Suprapubic skin (tissue), 4 donors: ENCODE results near the gene TUBG1. TPM values are rescaled to one million over a fixed set of nuclear protein-coding genes. Genes with fewer than 3 reads are reported as not detected.

ENCODE experiments used
- DNase-seq, 2 donors: peaks; one replicate each; pipeline ENCODE4 v3.0.0-alpha.2; 2019; ENCODE audit warnings: low spot score in 2 of 2
- H3K27ac ChIP-seq: fragments of 200-600 bp; sonication (generic); one replicate; pipeline ENCODE4 v1.5.1; 2019
- H3K27me3 ChIP-seq: fragments of 200-600 bp; sonication (generic); one replicate; pipeline ENCODE4 v1.5.1; 2019
- H3K36me3 ChIP-seq: fragments of 200-600 bp; sonication (generic); one replicate; pipeline ENCODE4 v1.5.1; 2019
- H3K4me1 ChIP-seq: fragments of 200-600 bp; sonication (generic); one replicate; pipeline ENCODE4 v1.5.1; 2019
- H3K4me3 ChIP-seq: fragments of 200-600 bp; sonication (generic); one replicate; pipeline ENCODE4 v1.5.1; 2019; ENCODE audit warnings: mild to moderate bottlenecking
- H3K9me3 ChIP-seq: fragments of 200-600 bp; sonication (generic); one replicate; pipeline ENCODE4 v1.5.1; 2019
- CTCF ChIP-seq, 2 donors: fragments of 200-600 bp in 1 of 2; fragments of 450-650 bp in 1 of 2; sonication (generic) in 1 of 2; IDR thresholded peaks; one replicate each; pipeline ENCODE4 v1.5.1; 2016 to 2019; ENCODE audit warnings: antibody characterized with exemption in 2 of 2, mild to moderate bottlenecking in 1 of 2, moderate library complexity in 1 of 2
- EP300 ChIP-seq: sonication (generic); formaldehyde crosslinking; IDR thresholded peaks from one replicate; pipeline ENCODE4 v1.6.1; 2017; ENCODE audit warnings: antibody characterized with exemption
- POLR2A ChIP-seq, 2 donors: fragments of 450-650 bp; IDR thresholded peaks; one replicate each; pipeline ENCODE4 v1.6.1; 2017; ENCODE audit warnings: antibody characterized with exemption in 2 of 2, mild to moderate bottlenecking in 2 of 2, moderate library complexity in 2 of 2
- POLR2AphosphoS5 ChIP-seq, 3 donors: sonication (generic); formaldehyde crosslinking; IDR thresholded peaks; one replicate each; pipeline ENCODE4 v1.6.1; 2017; ENCODE audit warnings: antibody characterized with exemption in 3 of 3
- WGBS: methylation state at CpG from one replicate; pipeline ENCODE4 v1.1.5; 2018; 5-methylcytosine and 5-hydroxymethylcytosine counted together
- total RNA-seq, 4 donors: library from RNA; depleted of rRNA; stranded (reverse); fragments of >200 nt; gene quantifications; one replicate each; pipeline ENCODE4 v1.1.0, GENCODE V29; 2016

The TUBG1 gene
- total RNA-seq, 4 donors from 2014 or later: 28.6 to 55.3 (median 54.2) TPM

- 75% methylated on average over 4 of the region's 14 CpGs for WGBS
- TF ChIP-seq CTCF (IDR thresholded peaks at IDR 0.05) (no peak), POLR2AphosphoS5 (IDR thresholded peaks at IDR 0.05) (no peak), POLR2A (IDR thresholded peaks at IDR 0.05) (no peak), EP300 (no peak)
- Histone ChIP-seq H3K4me3 (peak overlapping the region; percentile 90), H3K27ac (peak overlapping the region; percentile 87), H3K9me3 (no peaks in the 10 kb centered on the region), H3K27me3 (no peaks in the 10 kb centered on the region), H3K4me1 (peaks cover 65% of the 10 kb centered on the region), H3K36me3 (peaks cover 20% of the 10 kb centered on the region)
- no peak for DNase-seq
Measured at GRCh38 chr17:42563143-42563509, 46.4 kb upstream of the TUBG1 start.

- WGBS: 13% methylated on average over 1 of the region's 1 CpG
Measured at GRCh38 chr17:42563543-42563942, 45.9 kb upstream of the TUBG1 start.

GRCh38 chr17:42563950-42564349 lies 45.5 kb upstream of the TUBG1 start:
- peaks cover 27% of the 10 kb centered on the region for H3K36me3 ChIP-seq
- H3K27me3 ChIP-seq: no peaks in the 10 kb centered on the region
- DNase-seq: no peak
- no peak for TF ChIP-seq POLR2AphosphoS5 (IDR thresholded peaks at IDR 0.05)
- no peak for TF ChIP-seq POLR2A (IDR thresholded peaks at IDR 0.05)
- TF ChIP-seq EP300: no peak
- no peak for TF ChIP-seq CTCF (IDR thresholded peaks at IDR 0.05)
- no peak overlapping the region for H3K4me3 ChIP-seq
- H3K9me3 ChIP-seq: no peaks in the 10 kb centered on the region
- H3K27ac ChIP-seq: peak overlapping the region; percentile 45
- peaks cover 73% of the 10 kb centered on the region for H3K4me1 ChIP-seq
- WGBS: 90% methylated on average over 9 of the region's 9 CpGs

More at GRCh38 chr17:42563543-42563942, 45.9 kb upstream of the TUBG1 start:
- Histone ChIP-seq H3K36me3 (peaks cover 22% of the 10 kb centered on the region), H3K27ac (peak overlapping the region; percentile 87), H3K27me3 (no peaks in the 10 kb centered on the region), H3K9me3 (no peaks in the 10 kb centered on the region), H3K4me3 (peak overlapping the region; percentile 90), H3K4me1 (peaks cover 69% of the 10 kb centered on the region)
- TF ChIP-seq EP300 (no peak), CTCF (IDR thresholded peaks at IDR 0.05) (no peak), POLR2A (IDR thresholded peaks at IDR 0.05) (no peak), POLR2AphosphoS5 (IDR thresholded peaks at IDR 0.05) (no peak)
- no peak for DNase-seq

GRCh38 chr17:42564815-42565522 lies 44.5 kb upstream of the TUBG1 start:
- Histone ChIP-seq H3K4me1 (peaks cover 70% of the 10 kb centered on the region), H3K9me3 (no peaks in the 10 kb centered on the region), H3K27me3 (no peaks in the 10 kb centered on the region), H3K27ac (no peak overlapping the region), H3K4me3 (no peak overlapping the region), H3K36me3 (peaks cover 37% of the 10 kb centered on the region)
- TF ChIP-seq POLR2A (IDR thresholded peaks at IDR 0.05): no peak
- no peak for TF ChIP-seq POLR2AphosphoS5 (IDR thresholded peaks at IDR 0.05)
- TF ChIP-seq EP300: no peak
- TF ChIP-seq CTCF (IDR thresholded peaks at IDR 0.05): no peak
- DNase-seq: no peak
- 90% methylated on average over 13 of the region's 15 CpGs for WGBS

- 88% methylated on average over 10 of the region's 16 CpGs for WGBS
- TF ChIP-seq EP300 (no peak), CTCF (IDR thresholded peaks at IDR 0.05) (no peak), POLR2AphosphoS5 (IDR thresholded peaks at IDR 0.05) (no peak), POLR2A (IDR thresholded peaks at IDR 0.05) (no peak)
- DNase-seq: no peak
- H3K9me3 ChIP-seq: no peaks in the 10 kb centered on the region
- peaks cover 65% of the 10 kb centered on the region for H3K4me1 ChIP-seq
- H3K27me3 ChIP-seq: no peaks in the 10 kb centered on the region
- no peak overlapping the region for H3K4me3 ChIP-seq
- no peak overlapping the region for H3K27ac ChIP-seq
- H3K36me3 ChIP-seq: peaks cover 44% of the 10 kb centered on the region
Measured at GRCh38 chr17:42565523-42566214, 43.8 kb upstream of the TUBG1 start.
